Endometrial microvascular endothelial cells (primary cell): Measurements from ENCODE around the gene PTHLH. TPM values are rescaled to one million over a fixed set of nuclear protein-coding genes. Genes with fewer than 3 reads are reported as not detected.

Experiments used
- in situ Hi-C: cut with HindIII; loops from 2 replicates; pipeline ENCODE4 v1.10.0; 2017; ENCODE audit warnings: low sequenced_read_pairs, low pct_unique_long_range_greater_than_20kb; ENCODE audit errors: inconsistent ontology term
- total RNA-seq: library from RNA; depleted of rRNA; stranded (reverse); fragments of >200 nt; gene quantifications from one replicate; pipeline ENCODE4 v1.2.3, GENCODE V29; 2015; ENCODE audit errors: inconsistent ontology term

The PTHLH gene
- 0.65 TPM for total RNA-seq

- in situ Hi-C loops = no loop called here
These were observed at the start of gene PTHLH for GRCh38 chr12:27972721-27973120. Gene PTHLH (minus strand): TSS chr12:27972733. CDS start chr12:27969494, 3,239 bp downstream.

- in situ Hi-C loops = no loop called here
These were observed 49.2 kb upstream of the PTHLH start for GRCh38 chr12:28021704-28022103.

- in situ Hi-C loops = no loop called here
These were observed 45.3 kb upstream of the PTHLH start for GRCh38 chr12:28017873-28018255.

- in situ Hi-C loops = no loop called here
These were observed 44.8 kb upstream of the PTHLH start for GRCh38 chr12:28017126-28017872.

- in situ Hi-C loops = no loop called here
These were observed 42.6 kb upstream of the PTHLH start for GRCh38 chr12:28015165-28015564.

GRCh38 chr12:28014196-28014595, 41.7 kb upstream of the PTHLH start:
- in situ Hi-C loops = no loop called here

- in situ Hi-C loops = no loop called here
These were observed 39.9 kb upstream of the PTHLH start for GRCh38 chr12:28012333-28012918.

- in situ Hi-C loops = no loop called here
These were observed 37.5 kb upstream of the PTHLH start for GRCh38 chr12:28010036-28010435.

GRCh38 chr12:27999970-28000369, 27.4 kb upstream of the PTHLH start:
- in situ Hi-C loops = no loop called here

GRCh38 chr12:27999521-27999920, 27.0 kb upstream of the PTHLH start:
- in situ Hi-C loops = no loop called here

- in situ Hi-C loops = no loop called here
These were observed 26.1 kb upstream of the PTHLH start for GRCh38 chr12:27998658-27999057.

GRCh38 chr12:27998170-27998569, 25.6 kb upstream of the PTHLH start:
- in situ Hi-C loops = no loop called here

- in situ Hi-C loops = no loop called here
These were observed 24.2 kb upstream of the PTHLH start for GRCh38 chr12:27996761-27997160.

GRCh38 chr12:27995406-27995805, 22.9 kb upstream of the PTHLH start:
- in situ Hi-C loops = no loop called here

GRCh38 chr12:27988594-27989233, 16.2 kb upstream of the PTHLH start:
- in situ Hi-C loops = no loop called here

- in situ Hi-C loops = no loop called here
These were observed 14.8 kb upstream of the PTHLH start for GRCh38 chr12:27987331-27987730.

GRCh38 chr12:27984275-27984674, 11.7 kb upstream of the PTHLH start:
- in situ Hi-C loops = no loop called here

- in situ Hi-C loops = no loop called here
These were observed 10.4 kb upstream of the PTHLH start for GRCh38 chr12:27982951-27983350.

GRCh38 chr12:27982385-27982784, 9.9 kb upstream of the PTHLH start:
- in situ Hi-C loops = no loop called here

- in situ Hi-C loops = no loop called here
These were observed 9.3 kb upstream of the PTHLH start for GRCh38 chr12:27981874-27982273.
